WTC11 (cell line): Measurements from ENCODE around the gene TMC1. TPM values are rescaled to one million over a fixed set of nuclear protein-coding genes. Genes with fewer than 3 reads are reported as not detected.

ENCODE experiments used
- ATAC-seq: fragments of 200-7000 bp; cut with Tn5 transposase; 2 replicates; pipeline ENCODE4 v1.10.0; 2021; ENCODE audit warnings: mild to moderate bottlenecking, moderate library complexity
- CTCF ChIA-PET: fragments of 300-600 bp; sonication (Branson Sonifier 250); formaldehyde crosslinking; loops from one replicate; lab custom pipeline; 2021; ENCODE audit warnings: antibody characterized with exemption; lab: Charles Lee
- POLR2A ChIA-PET: fragments of 350-600 bp; sonication (Branson Sonifier 250); formaldehyde crosslinking; loops from one replicate; lab custom pipeline; 2021; ENCODE audit warnings: antibody characterized with exemption; lab: Charles Lee
- DNase-seq: peaks from one replicate; pipeline ENCODE4 v3.0.0; 2021; ENCODE audit warnings: low spot score
- H3K27ac Mint-ChIP-seq: 2 replicates; pipeline ENCODE4 v1.8.0; 2021; ENCODE audit warnings: mixed read lengths
- H3K27me3 Mint-ChIP-seq: 2 replicates; pipeline ENCODE4 v1.8.0; 2021; ENCODE audit warnings: low read depth, mild to moderate bottlenecking, moderate library complexity, mixed read lengths
- H3K36me3 Mint-ChIP-seq: 2 replicates; pipeline ENCODE4 v1.8.0; 2021; ENCODE audit warnings: mixed read lengths
- H3K4me1 Mint-ChIP-seq: 2 replicates; pipeline ENCODE4 v1.8.0; 2022; ENCODE audit warnings: mixed read lengths
- H3K4me3 Mint-ChIP-seq: 2 replicates; pipeline ENCODE4 v1.8.0; 2021; ENCODE audit warnings: mild to moderate bottlenecking, moderate library complexity, mixed read lengths
- H3K9me3 Mint-ChIP-seq: 2 replicates; pipeline ENCODE4 v1.8.0; 2021; ENCODE audit warnings: mixed read lengths
- CBFB ChIP-seq: sonication (generic); formaldehyde crosslinking; IDR thresholded peaks from 2 replicates; pipeline ENCODE4 v1.8.1; 2022; ENCODE audit warnings: mild to moderate bottlenecking, low read depth, missing genetic modification reagents
- CTCF ChIP-seq: fragments of 200-600 bp; IDR thresholded peaks from 2 replicates; pipeline ENCODE4 v1.8.0; 2022; ENCODE audit warnings: antibody characterized with exemption
- ESRRA ChIP-seq: sonication (generic); formaldehyde crosslinking; IDR thresholded peaks from 2 replicates; pipeline ENCODE4 v1.8.1; 2022; ENCODE audit warnings: mild to moderate bottlenecking, missing genetic modification reagents, borderline replicate concordance
- FOXJ3 ChIP-seq: sonication (generic); formaldehyde crosslinking; IDR thresholded peaks from 2 replicates; pipeline ENCODE4 v1.9.0; 2021; ENCODE audit warnings: missing genetic modification reagents, mild to moderate bottlenecking, borderline replicate concordance
- FOXP4 ChIP-seq: sonication (generic); formaldehyde crosslinking; IDR thresholded peaks from 2 replicates; pipeline ENCODE4 v1.8.0; 2022; ENCODE audit warnings: mild to moderate bottlenecking, missing genetic modification reagents
- GRHL2 ChIP-seq: fragments of 250-450 bp; sonication (Bioruptor Pico); IDR thresholded peaks from 2 replicates; pipeline ENCODE4 v1.8.0; 2022; ENCODE audit warnings: mild to moderate bottlenecking, moderate library complexity; ENCODE audit not compliant: insufficient replicate concordance, severe bottlenecking
- NR1H2 ChIP-seq: sonication (generic); formaldehyde crosslinking; IDR thresholded peaks from 2 replicates; pipeline ENCODE4 v1.9.0; 2021; ENCODE audit warnings: mild to moderate bottlenecking, moderate library complexity, missing genetic modification reagents
- RELA ChIP-seq: sonication (generic); formaldehyde crosslinking; IDR thresholded peaks from 2 replicates; pipeline ENCODE4 v1.8.1; 2022; ENCODE audit warnings: missing genetic modification reagents, mild to moderate bottlenecking, borderline replicate concordance
- SMAD4 ChIP-seq: sonication (generic); formaldehyde crosslinking; IDR thresholded peaks from 2 replicates; pipeline ENCODE4 v1.8.0; 2022; ENCODE audit warnings: mild to moderate bottlenecking, missing genetic modification reagents
- TCF7 ChIP-seq: sonication (generic); formaldehyde crosslinking; IDR thresholded peaks from 2 replicates; pipeline ENCODE4 v1.8.0; 2022; ENCODE audit warnings: mild to moderate bottlenecking, low read depth, missing genetic modification reagents, moderate library complexity
- TEAD1 ChIP-seq: sonication (generic); formaldehyde crosslinking; IDR thresholded peaks from 2 replicates; pipeline ENCODE4 v1.8.0; 2022; ENCODE audit warnings: mild to moderate bottlenecking, missing genetic modification reagents
- USF2 ChIP-seq: sonication (generic); formaldehyde crosslinking; IDR thresholded peaks from 2 replicates; pipeline ENCODE4 v1.8.1; 2023; ENCODE audit warnings: mild to moderate bottlenecking, missing genetic modification reagents, moderate library complexity
- ZBTB43 ChIP-seq: sonication (generic); formaldehyde crosslinking; IDR thresholded peaks from 2 replicates; pipeline ENCODE4 v1.8.1; 2023; ENCODE audit warnings: mild to moderate bottlenecking, missing genetic modification reagents
- ZMAT4 ChIP-seq: fragments of 250-450 bp; sonication (Bioruptor Pico); IDR thresholded peaks from 2 replicates; pipeline ENCODE4 v1.9.0; 2021; ENCODE audit warnings: mild to moderate bottlenecking
- ZNF138 ChIP-seq: sonication (generic); formaldehyde crosslinking; conservative IDR thresholded peaks from 2 replicates; pipeline ENCODE4 v1.8.1; 2022; ENCODE audit warnings: mild to moderate bottlenecking, moderate library complexity, missing genetic modification reagents
- ZNF232 ChIP-seq: sonication (generic); formaldehyde crosslinking; IDR thresholded peaks from 2 replicates; pipeline ENCODE4 v1.8.0; 2022; ENCODE audit warnings: mild to moderate bottlenecking, missing genetic modification reagents
- ZNF317 ChIP-seq: sonication (generic); formaldehyde crosslinking; IDR thresholded peaks from 2 replicates; pipeline ENCODE4 v1.8.1; 2023; ENCODE audit warnings: low read depth, mild to moderate bottlenecking, moderate library complexity, missing genetic modification reagents, borderline replicate concordance
- ZNF396 ChIP-seq: fragments of 250-450 bp; sonication (Bioruptor Pico); IDR thresholded peaks from 2 replicates; pipeline ENCODE4 v1.8.0; 2021; ENCODE audit warnings: mild to moderate bottlenecking, moderate library complexity, borderline replicate concordance
- ZNF416 ChIP-seq: fragments of 250-450 bp; sonication (Bioruptor Pico); IDR thresholded peaks from 2 replicates; pipeline ENCODE4 v1.9.0; 2021; ENCODE audit warnings: mild to moderate bottlenecking, inconsistent platforms
- ZNF671 ChIP-seq: fragments of 250-450 bp; sonication (Bioruptor Pico); IDR thresholded peaks from 2 replicates; pipeline ENCODE4 v1.8.0; 2021; ENCODE audit warnings: mild to moderate bottlenecking
- total RNA-seq: library from RNA; stranded (reverse); gene quantifications from 3 replicates; pipeline ENCODE4 v1.2.3, GENCODE V29; 2021

The TMC1 gene
- total RNA-seq, 1 experiment from 2014 or later = 0.31 TPM

- TF ChIP-seq ZBTB43 (CRISPR knock-in tag) (no peak), ZNF396 (CRISPR knock-in tag) (no peak), ZNF416 (no peak), GRHL2 (no peak)
Measured at GRCh38 chr9:72600671-72601070, 79.3 kb downstream of the TMC1 start (continued).

GRCh38 chr9:72601615-72602014 lies 80.2 kb downstream of the TMC1 start:
- POLR2A ChIA-PET = interaction anchor here (0.6 kb wide), 1 partner anchor 16 kb away, joined by 4 read pairs; no protein-coding TSS in a partner anchor
- peaks cover 5% of the 10 kb centered on the region; the same call in 1 of the 2 replicates for H3K9me3 Mint-ChIP-seq
- no peak overlapping the region for H3K4me3 Mint-ChIP-seq

GRCh38 chr9:72612449-72612848 lies 91.0 kb downstream of the TMC1 start:
- Mint-ChIP-seq H3K4me3 (no peak overlapping the region), H3K27me3 (no peaks in the 10 kb centered on the region), H3K9me3 (peaks cover 6% of the 10 kb centered on the region; the same call in 1 of the 2 replicates), H3K4me1 (no peaks in the 10 kb centered on the region), H3K27ac (no peak overlapping the region), H3K36me3 (no peaks in the 10 kb centered on the region)
- POLR2A ChIA-PET = no interaction called here
- CTCF ChIA-PET = interaction anchor here (0.7 kb wide), 1 partner anchor 933 kb away, joined by 3 read pairs; no protein-coding TSS in a partner anchor
- no peak for ATAC-seq
- DNase-seq = no peak
- no peak for TF ChIP-seq USF2 (CRISPR knock-in tag)
- no peak for TF ChIP-seq RELA (CRISPR knock-in tag)
- no peak for TF ChIP-seq ESRRA (CRISPR knock-in tag)
- no peak for TF ChIP-seq CTCF
- TF ChIP-seq ZNF317 (CRISPR knock-in tag) = no peak
- no peak for TF ChIP-seq FOXP4
- no peak for TF ChIP-seq ZNF232 (CRISPR knock-in tag)
- no peak for TF ChIP-seq ZNF138 (CRISPR knock-in tag)
- TF ChIP-seq TCF7 (CRISPR knock-in tag) = no peak
- no peak for TF ChIP-seq NR1H2 (CRISPR knock-in tag)
- TF ChIP-seq ZNF671 (CRISPR knock-in tag) = no peak

More at GRCh38 chr9:72601615-72602014, 80.2 kb downstream of the TMC1 start:
- no peaks in the 10 kb centered on the region; the same call in 1 of the 2 replicates for H3K27me3 Mint-ChIP-seq
- TF ChIP-seq ZMAT4 (CRISPR knock-in tag) (no peak), CBFB (CRISPR knock-in tag) (no peak), FOXP4 (no peak), FOXJ3 (no peak), TEAD1 (CRISPR knock-in tag) (no peak), SMAD4 (CRISPR knock-in tag) (no peak)
- peaks cover 6% of the 10 kb centered on the region for H3K4me1 Mint-ChIP-seq
- no peaks in the 10 kb centered on the region for H3K36me3 Mint-ChIP-seq
- ATAC-seq (no peak), DNase-seq (no peak)
- CTCF ChIA-PET = interaction anchor here (0.7 kb wide), 1 partner anchor 85 kb away, joined by 3 read pairs; no protein-coding TSS in a partner anchor
- no peak overlapping the region for H3K27ac Mint-ChIP-seq
